ENCODE results near the gene RAG1.
A peak's percentile ranks its signal among the peaks of the same experiment; 100 is the strongest.

RAG1 gene

DNA sequence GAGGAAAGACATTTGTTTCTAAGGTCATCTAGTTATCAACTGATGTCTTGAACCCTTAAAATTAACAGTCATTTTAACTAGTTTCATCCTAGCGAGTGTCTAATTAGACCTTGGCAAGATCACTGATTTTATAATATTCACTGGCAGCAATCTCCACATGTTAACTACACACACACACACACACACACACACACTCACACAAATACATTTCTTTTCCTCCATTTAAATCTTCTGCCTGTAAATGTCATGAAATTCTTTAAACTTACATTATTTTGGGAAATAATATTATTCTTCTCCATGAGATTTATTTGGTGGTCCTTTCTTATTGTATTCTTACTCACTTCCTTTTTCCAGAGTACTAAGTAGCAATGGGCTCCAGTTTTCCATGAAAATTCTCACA, 23.6 kb downstream of the RAG1 start:
- DNase-seq = no peak

DNA sequence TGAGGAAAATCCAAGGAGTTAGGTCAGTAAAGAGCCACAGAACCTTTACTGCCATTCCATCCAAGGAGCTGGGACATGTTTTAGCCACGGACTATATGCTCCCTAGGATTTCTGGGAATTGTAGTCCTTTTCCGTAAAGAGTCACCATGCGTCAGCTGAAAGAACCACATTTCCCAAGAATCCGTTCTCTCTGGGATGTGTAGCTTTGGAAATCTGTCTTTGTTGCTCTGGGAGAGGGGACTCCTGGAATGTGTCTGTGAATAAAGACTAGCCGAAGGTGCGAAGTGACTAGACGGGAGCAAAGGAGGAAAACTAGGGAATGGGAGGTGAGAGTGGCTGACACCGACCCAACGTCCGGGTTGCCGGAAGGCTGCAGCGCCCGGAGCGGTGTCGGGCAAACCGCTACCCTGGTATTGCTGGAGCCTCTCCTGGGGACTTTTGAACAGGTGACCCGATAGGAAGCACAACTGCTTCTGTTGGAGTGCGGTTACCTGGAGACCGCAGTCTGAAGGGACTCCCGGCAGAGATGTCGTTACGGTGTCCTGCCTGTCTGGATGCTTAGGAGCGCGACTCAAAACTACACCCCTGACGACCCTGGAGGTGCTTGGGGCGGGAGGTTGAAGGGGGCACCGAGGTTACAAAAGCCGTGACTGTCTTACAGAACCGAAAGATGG, 26.6 kb downstream of the RAG1 start, which contains the start of gene IFTAP:
Gene IFTAP, plus strand, starts transcription at position 187 of the 674 bp plus-strand sequence. CDS start 15,602 bp downstream, outside the sequence.
- peak; percentile 68 for DNase-seq

DNA sequence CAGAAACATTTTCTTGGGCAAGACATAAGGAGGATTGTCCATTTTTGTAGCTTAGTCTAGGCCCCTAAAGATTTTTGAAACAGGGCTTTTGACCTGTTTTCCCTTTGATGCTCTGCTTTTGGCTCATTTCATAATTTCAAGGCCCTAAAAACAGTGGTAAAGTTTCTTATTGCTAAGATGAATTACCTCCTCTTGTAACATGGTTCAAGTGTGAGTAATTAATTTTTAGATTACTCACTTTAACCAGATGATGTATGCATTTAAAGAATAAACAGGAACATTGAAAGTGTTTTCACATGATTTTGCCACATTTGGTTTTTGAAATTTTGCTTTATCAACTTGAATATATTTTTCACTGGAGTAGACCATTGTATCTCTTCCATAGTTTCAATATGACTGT, 29.1 kb downstream of the RAG1 start:
- no peak for DNase-seq

DNA sequence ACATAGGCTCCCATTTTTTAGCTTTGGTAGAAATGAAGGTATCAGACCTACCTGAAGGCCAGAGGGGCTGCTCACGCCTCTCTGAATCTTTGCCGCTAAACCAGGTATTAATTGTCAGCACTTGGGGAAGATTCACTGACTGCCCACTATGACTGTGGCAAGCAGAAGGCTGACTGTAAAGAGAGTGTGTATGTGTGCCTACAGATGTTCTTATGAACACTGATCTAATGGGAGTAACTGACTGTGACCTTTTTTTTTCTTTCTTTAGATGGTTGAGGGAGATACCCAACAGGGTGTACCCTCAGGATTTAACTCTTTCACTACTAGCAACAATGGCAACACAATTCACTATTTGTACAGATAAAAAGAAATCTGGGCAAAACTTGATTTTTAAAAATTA, 30.2 kb downstream of the RAG1 start, which contains the start of gene RAG2:
Gene RAG2, minus strand, starts transcription at position 186 of the 400 bp plus-strand sequence. CDS start 4,068 bp downstream, outside the sequence.
- DNase-seq = no peak

DNA sequence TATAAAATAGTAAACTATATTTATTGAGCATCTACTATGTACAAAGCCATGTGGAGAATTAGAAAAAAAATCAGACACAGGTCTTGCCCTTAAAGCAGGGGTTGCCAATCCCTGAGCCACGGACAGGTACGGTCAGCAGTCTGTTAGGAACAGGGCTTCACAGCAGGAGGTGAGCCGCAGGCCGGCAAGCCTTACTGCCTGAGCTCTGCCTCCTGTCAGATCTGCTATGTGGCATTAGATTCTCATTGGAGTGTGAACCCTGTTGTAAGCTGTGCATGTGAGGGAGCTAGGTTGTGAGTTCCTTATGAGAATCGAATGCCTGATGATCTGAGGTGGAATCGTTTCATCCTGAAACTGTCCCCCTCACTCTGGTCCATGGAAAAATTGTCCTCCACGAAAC, 32.4 kb downstream of the RAG1 start:
- no peak for DNase-seq

DNA sequence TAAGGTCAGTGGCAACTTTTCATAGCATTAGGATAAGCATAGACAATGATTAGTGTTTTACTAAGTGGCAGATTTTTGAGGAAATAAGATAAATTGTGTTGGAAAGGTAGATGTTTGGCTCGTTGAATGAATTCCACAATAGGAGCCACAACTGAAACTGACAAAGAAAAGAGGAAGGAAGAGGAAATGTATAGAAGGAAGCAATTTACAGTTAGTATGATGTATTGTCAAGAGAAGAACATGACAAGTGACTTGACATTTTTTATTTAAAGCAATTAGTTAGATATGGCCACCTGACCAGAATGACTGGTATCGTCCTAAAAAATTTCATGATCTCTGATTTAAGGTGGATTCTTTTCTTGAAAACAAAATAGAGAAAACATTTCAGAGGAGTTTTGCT, 33.3 kb downstream of the RAG1 start:
- DNase-seq = no peak

DNA sequence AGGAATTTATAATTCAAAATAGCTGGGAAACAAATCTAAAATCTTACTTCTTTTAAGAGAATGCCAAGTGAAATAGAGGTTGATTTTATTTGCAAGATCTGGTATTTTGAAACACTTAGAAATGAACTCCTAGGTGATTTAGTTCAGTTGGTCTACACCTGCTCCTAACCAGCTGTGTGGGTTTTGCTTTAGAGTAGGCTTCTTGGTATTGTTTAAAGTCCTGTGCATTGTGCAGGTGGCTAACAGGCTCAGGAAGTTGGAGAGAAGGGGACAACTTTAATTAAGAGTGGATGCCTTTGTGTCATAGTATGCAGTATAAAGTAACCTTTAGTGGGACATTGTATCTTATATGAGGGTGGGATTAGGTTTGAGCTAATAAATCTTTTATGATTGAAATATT, 34.3 kb downstream of the RAG1 start:
- DNase-seq = no peak

DNA sequence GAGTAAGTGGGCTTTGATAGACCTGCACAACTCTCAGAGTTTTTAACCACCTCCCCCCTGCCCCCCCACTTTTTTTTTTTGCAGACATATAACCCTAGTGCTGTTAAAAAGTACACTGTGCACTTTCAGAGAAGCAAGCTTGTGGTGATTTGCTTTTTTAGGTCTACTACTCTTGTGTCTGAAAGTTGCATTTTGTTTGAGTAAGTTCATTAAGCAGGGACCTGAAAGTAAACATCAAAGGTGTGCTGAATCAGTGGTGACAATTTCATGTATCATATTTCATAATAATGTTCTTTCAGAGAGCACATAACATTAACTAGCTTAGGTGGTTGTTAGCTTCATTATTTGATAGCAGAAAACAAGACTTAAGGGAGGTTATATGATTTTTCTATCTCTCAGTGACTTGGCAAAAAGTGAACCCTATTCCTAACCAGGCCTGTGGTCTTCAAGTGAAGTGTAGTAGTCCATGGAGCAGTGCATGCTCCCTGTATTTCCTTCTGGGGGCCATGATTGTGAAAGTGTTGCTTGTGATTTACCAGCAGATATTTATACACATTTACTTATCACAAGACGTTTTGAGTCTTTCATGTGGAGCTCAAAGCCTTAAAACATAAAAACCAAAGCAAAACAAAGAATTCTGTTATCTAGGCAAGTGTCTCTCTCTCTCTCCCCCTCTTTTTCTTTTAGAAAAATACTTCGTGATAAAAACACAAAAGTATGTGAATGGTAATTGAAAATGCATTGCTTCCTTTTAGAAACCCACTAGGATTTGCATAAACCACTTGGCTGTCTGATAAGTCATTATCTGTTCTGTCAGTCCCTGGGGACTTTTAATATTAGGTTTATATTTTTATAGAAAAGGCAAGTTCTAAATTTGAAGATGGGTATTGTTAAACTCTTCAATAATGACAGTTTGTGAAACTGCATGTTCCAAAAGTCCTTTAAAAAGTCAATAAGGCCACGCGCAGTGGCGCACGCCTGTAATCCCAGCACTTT, 37.7 kb downstream of the RAG1 start:
- DNase-seq = no peak

DNA sequence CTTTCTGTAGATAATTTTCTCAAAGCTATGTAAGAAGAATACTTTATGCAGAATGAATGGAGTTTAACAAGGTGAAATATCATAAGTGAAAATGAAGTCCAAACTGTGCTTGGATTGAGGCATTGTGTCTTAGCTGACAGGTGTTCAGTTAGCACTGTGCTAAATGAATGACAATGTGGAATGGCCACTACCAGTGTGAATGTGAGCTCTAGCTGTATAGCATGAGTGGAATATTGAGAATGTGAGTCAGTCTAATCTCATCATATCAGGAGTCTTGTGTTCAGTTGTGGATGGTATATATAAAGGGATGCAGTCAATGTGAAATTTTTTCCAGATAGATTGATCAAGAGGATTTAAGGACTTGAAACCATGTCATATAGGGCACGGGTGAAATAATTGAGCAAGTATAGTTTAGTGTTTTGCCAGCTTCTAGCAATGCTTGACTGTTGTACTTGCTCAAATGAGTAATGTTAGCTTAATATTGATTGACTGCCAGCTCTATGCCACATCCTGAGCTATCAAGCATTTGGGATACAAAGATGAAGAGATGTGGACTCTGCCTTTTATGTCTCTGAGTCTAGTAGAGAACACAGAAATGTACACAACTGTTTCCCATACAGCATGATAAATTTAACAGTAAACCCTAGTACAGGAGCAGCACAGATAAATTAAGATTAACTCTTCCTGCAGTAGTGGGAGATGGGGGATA, 40.8 kb downstream of the RAG1 start:
- no peak for DNase-seq

DNA sequence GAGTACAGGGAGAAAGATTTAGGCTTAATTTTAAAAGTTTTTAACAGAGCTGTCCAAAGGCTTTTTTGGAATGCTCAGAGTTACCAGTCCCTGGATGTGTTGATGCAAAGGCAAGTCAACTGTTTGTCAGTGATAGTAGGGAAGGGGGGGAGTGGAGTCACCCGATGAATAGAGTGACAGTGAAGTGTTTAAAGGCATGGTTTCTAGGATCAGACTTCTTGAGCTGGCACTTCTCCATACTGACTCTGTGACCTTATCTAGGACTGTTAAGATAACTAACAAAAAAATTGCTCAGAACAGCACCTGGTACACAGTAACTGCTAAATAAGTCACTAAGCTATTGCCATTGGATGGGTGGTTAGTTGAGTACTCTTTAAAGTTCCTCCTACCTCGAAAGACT, 41.6 kb downstream of the RAG1 start:
- DNase-seq = no peak

DNA sequence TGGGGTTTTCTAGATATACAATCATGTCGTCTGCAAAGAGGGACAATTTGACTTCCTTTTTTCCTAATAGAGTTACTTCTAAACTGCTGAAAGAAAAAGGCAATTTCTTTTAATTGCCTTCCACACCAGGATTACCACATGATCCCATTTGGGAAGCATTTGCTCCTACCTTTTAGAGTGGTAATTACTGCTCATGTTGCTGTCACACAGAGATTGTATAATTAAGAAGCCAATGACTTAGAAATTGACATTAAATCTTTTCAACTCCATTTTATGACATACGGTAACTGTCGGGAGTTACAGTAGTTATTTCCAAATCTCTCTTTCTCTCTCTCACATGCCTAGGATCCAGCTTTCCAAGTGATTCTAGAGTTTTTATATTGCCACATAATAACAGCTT, 48.0 kb downstream of the RAG1 start:
- DNase-seq = no peak

DNA sequence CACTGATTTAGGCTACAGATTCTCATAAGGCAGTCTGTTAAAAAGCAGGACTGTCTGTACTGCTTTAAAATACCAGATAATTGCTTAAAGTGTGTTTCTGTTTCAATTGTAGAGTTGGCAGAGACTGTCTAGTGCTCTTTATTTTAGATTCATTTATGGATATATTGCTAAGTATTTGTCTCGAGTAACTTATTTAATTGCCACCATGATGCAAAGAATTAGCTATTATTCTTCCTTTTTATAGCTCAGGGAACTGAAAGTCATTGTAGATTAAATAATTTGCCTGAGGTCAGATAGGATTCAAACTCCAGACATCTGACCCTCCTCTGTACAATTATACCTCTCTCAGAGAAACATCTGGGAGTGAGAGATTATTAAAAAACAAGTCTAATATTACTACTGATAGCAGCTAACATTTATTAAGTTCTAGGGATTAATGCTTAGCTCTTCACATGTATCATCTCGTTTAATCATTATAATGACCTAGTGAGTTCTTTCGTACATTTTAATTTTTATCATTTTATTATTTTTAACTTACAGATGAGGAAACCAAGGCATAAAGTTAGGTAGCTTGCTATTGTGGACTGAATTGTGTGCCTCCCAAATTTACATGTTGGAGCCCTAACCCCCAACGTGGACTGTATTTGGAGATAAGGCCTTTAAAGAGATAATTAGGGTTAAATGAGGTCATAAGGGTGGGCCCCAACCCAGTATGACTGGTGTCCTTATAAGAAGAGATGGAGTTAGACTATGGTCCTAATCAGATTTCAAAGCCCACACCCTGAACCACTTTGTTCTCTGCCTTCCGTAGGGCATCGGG, 49.9 kb downstream of the RAG1 start:
- no peak for DNase-seq

DNA sequence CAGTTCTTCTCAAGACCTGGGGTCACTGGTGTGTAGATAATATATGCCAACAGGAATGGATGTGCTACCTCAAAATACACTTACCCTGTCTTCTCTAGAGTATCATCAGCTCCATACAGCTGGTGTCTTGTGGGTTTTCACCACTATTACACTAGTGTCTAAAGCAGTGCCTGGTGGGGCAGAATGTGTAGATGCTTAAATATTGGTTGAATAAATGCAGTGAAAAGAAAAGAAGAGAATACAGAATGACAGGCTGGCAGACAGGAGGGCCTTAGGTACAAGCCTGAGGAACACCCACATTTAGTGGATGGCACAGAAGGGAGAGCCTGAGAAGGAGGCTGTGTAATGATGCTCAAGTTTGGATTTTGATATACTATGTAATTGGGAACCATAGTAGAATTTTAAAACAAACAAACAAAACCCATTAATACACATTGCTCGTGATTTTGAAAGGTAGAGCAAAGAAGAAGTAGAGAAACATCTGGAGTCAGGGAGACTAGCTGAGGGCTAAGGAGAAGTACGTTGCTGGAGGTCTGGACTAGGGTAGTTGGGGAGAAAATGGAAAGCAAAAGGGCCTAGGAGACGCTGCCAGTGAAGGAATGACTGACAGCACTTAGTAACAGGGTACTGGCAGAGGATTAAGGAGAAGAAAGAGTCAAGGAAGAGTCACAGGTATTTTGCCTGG, 50.7 kb downstream of the RAG1 start:
- DNase-seq = no peak

DNA sequence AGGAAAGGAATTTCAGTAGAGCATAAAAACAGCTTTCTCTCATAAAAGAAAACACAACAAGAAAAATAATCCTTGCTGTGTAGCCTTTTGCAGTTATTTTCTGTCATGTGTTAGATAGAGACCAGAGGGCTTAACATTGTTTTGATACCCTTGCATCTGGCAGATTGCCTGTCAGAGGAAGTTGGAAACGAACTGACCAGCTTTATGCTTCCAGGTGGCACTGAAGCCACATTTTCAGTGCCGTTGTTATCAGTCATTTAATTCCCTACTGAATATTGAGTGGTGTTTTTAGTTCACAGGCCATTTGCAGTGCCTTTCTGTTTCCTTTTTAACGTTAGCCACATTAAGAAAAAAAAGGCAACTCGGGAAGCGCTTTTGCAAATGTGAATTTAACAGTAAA, 51.7 kb downstream of the RAG1 start:
- DNase-seq = no peak

DNA sequence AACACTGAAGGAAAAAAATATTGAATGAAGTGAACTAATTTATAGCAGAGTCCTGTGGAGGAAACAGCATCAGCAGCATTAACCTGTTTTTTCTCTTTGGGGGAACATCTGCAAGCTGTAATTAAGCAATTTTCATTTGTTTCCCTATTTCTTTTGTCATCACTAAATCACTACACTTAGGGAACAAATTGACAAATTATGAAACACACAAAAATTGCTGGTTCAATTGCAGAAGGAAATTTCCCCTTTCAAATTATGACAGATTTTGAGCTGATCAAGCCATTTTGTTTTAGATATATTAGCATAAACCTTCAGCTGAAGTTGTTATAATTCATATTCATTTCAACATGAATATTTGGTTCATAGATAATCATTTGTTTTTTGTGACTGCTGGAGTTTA, 52.4 kb downstream of the RAG1 start:
- no peak for DNase-seq

DNA sequence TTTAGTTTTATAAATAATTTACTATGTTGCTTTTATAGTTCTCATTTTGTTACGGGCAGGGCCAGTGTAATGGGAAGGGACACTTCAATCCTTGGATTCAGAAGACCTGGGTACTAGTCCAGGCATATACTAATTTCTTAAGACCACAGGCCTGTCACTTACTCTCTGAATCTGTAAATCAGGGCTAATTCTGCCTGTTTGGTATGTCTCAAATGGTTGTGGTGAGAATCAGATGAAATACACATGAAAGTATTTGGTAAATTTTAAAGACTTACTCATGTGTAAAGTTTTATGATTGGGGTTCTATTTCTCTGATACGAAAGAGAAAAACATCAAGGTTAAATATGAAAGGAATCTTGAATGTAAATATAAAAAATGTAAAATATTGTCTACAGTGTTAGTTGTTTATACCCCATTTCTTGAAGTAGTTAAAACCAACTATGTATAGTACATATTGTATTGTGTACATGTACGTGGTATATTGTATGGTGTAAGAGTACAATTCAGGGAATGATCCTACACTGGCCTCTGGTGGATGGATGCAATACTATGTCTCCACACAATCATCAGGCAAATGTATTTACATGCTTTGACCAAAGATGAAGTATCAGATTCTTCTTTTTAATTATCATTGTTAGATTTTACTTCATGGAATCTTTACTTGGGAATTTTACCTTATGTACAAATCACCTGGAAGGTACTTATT, 54.8 kb downstream of the RAG1 start:
- peak; percentile 21 for DNase-seq

DNA sequence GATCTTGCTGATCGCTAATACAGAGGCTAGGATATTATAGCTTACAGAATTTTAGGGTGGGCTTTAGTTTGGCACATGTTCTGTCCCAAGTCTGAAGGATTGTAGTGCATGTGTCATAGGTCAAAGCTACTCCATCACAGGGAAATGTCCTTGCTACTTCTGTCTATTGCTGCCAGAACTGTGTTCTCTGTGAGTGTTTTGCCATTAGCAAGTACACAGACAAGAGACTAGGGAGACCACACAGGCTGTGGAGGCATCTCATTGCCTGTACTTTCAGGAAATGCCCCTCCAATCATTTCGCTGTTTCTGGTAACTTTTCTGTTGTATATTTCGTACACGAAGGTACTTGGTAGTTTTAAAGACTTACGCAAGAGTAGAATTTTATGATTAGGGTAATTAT, 55.7 kb downstream of the RAG1 start:
- no peak for DNase-seq

DNA sequence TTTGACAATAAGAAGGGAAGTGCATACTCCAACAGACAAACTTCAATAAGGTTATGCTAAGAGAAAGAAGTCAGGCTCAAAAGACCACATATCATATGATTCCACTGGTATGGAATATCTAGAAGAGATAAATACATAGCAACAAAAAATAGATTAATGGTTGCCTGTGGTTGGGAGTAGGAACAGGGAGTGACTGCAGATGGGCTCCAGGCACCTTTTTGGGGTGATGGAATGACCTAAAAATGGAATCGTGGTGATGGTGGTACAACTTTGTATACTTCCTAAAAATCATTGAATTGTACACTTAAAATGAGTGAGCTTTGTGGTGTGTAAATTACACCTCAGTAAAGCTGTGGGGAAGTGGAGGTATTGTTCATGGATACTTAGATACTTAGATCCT, 59.2 kb downstream of the RAG1 start:
- no peak for DNase-seq

DNA sequence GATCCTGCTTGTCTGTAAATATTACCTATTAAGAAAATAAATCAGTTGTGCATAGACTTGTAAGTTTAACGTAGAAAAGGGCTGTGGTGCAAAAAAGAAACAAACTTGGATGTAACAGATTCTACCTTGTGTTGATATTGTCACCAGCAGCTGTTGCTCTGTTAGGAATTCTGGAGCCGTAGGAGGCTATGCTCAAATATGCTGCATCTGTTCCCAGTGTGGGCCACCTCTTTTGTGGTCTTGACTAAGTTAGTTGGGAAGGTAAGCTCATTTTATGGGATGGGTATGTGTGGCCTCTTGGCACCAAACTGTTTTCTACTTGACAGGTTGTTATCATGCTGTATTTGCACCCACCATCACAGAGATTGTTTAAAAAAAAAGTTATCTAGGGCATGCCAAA, 59.7 kb downstream of the RAG1 start:
- no peak for DNase-seq

DNA sequence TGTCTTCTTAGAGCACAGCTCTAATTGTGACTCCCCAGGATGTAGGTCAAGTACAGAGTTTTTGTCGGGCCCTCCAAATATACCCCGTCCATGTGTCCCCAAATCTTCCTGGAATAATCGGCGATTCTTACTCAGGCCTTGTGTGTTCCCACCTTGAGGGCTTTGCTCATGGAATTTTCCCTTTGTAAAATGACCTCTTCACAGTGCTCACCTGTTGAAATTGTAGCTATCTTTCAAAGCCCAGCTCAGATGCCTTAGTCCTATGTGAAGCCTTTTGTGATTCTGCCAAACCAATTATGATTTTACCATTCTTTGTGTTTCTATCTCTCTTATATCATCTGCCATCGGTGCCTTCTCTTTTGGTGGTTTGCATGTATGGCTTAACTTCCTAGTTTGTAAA, 60.3 kb downstream of the RAG1 start:
- DNase-seq = no peak

DNA sequence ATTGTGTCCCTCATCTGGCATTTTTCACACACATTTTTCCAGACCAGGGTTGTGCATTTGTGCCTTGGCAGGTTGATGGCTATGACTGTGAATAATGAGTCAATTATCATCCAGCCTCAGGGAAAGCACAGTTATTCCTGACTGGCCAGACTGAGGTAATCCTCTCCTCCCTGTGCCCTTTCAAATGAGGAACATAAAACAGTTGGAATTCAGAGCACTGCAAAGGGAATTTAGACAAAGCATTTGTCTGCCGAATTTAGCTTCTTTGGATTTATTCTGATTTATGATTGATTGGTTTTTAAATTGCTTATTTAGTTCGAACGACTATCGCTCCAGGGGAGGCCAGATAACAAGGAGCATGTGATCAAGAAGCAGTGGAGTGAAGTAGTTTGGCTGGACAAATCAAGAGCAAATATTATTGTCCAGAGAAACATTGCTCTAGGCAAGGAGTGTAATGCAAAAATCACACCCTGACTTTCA, 61.0 kb downstream of the RAG1 start:
- DNase-seq = no peak

Data from RPMI8226 (cell line).